Neural cell (in vitro differentiated cells): ENCODE results near the gene PDE6C.

ENCODE experiments used
- EP300 ChIP-seq: fragments of 450-650 bp; conservative IDR thresholded peaks from 2 replicates; pipeline ENCODE4 v1.6.1; 2014; ENCODE audit warnings: antibody characterized with exemption, mild to moderate bottlenecking, moderate library complexity; ENCODE audit not compliant: poor library complexity, severe bottlenecking
- EZH2 ChIP-seq: fragments of 200-600, 300-800 bp; shearing (Covaris generic), sonication (generic); IDR thresholded peaks from 2 replicates; pipeline ENCODE4 v1.6.1; 2014; ENCODE audit warnings: antibody characterized with exemption, low read length, borderline replicate concordance, mild to moderate bottlenecking; ENCODE audit not compliant: insufficient read depth, poor library complexity, severe bottlenecking
- MXI1 ChIP-seq: fragments of 450-650 bp; conservative IDR thresholded peaks from 2 replicates; pipeline ENCODE4 v1.6.1; 2014; ENCODE audit warnings: antibody characterized with exemption, mild to moderate bottlenecking; ENCODE audit not compliant: poor library complexity, severe bottlenecking
- POLR2AphosphoS5 ChIP-seq: IDR thresholded peaks from 2 replicates; pipeline ENCODE4 v1.6.1; 2012
- RAD21 ChIP-seq: fragments of 450-650 bp; conservative IDR thresholded peaks from 2 replicates; pipeline ENCODE4 v1.6.1; 2014; ENCODE audit warnings: antibody characterized with exemption, mild to moderate bottlenecking, moderate library complexity
- SMC3 ChIP-seq: fragments of 450-650 bp; conservative IDR thresholded peaks from 2 replicates; pipeline ENCODE4 v1.6.1; 2014; ENCODE audit warnings: antibody characterized with exemption, mild to moderate bottlenecking, moderate library complexity; ENCODE audit not compliant: poor library complexity
- TAF1 ChIP-seq: IDR thresholded peaks from 2 replicates; pipeline ENCODE4 v1.6.1; 2012; ENCODE audit warnings: low read depth
- TF ChIP-seq, protein P1 (sequence below): fragments of 450-650 bp; IDR thresholded peaks from 2 replicates; pipeline ENCODE4 v1.5.1; 2014; ENCODE audit warnings: antibody characterized with exemption, mild to moderate bottlenecking, moderate library complexity; ENCODE audit not compliant: poor library complexity, severe bottlenecking
- TF ChIP-seq, protein P2 (sequence below): IDR thresholded peaks from 2 replicates; pipeline ENCODE4 v1.6.1; 2012; ENCODE audit warnings: borderline replicate concordance

DNA sequence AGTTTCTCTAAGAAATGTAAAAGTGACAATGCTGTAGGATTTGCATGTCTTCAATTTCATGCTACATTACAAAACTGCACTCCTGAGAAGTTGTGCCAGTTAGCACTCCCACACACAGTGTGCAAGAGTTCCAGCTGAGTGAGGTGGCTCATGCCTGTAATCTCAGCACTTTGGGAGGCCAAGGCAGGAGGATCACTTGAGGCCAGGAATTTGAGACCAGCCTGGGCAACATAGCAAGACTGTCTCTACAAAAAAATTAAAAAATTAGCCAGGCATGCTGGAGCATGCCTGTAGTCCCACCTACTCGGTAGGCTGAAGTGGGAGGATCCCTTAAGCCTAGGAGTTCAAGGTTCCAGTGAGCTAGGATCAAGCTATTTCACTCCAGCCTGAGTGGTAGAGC, 45.4 kb downstream of the PDE6C start:
- TF ChIP-seq, protein P1, sequence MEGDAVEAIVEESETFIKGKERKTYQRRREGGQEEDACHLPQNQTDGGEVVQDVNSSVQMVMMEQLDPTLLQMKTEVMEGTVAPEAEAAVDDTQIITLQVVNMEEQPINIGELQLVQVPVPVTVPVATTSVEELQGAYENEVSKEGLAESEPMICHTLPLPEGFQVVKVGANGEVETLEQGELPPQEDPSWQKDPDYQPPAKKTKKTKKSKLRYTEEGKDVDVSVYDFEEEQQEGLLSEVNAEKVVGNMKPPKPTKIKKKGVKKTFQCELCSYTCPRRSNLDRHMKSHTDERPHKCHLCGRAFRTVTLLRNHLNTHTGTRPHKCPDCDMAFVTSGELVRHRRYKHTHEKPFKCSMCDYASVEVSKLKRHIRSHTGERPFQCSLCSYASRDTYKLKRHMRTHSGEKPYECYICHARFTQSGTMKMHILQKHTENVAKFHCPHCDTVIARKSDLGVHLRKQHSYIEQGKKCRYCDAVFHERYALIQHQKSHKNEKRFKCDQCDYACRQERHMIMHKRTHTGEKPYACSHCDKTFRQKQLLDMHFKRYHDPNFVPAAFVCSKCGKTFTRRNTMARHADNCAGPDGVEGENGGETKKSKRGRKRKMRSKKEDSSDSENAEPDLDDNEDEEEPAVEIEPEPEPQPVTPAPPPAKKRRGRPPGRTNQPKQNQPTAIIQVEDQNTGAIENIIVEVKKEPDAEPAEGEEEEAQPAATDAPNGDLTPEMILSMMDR, result no peak
- TF ChIP-seq EZH2, result no peak
- TF ChIP-seq, protein P2, sequence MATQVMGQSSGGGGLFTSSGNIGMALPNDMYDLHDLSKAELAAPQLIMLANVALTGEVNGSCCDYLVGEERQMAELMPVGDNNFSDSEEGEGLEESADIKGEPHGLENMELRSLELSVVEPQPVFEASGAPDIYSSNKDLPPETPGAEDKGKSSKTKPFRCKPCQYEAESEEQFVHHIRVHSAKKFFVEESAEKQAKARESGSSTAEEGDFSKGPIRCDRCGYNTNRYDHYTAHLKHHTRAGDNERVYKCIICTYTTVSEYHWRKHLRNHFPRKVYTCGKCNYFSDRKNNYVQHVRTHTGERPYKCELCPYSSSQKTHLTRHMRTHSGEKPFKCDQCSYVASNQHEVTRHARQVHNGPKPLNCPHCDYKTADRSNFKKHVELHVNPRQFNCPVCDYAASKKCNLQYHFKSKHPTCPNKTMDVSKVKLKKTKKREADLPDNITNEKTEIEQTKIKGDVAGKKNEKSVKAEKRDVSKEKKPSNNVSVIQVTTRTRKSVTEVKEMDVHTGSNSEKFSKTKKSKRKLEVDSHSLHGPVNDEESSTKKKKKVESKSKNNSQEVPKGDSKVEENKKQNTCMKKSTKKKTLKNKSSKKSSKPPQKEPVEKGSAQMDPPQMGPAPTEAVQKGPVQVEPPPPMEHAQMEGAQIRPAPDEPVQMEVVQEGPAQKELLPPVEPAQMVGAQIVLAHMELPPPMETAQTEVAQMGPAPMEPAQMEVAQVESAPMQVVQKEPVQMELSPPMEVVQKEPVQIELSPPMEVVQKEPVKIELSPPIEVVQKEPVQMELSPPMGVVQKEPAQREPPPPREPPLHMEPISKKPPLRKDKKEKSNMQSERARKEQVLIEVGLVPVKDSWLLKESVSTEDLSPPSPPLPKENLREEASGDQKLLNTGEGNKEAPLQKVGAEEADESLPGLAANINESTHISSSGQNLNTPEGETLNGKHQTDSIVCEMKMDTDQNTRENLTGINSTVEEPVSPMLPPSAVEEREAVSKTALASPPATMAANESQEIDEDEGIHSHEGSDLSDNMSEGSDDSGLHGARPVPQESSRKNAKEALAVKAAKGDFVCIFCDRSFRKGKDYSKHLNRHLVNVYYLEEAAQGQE, result no peak
- no peak for TF ChIP-seq RAD21
- no peak for TF ChIP-seq POLR2AphosphoS5
- TF ChIP-seq TAF1, result no peak
- no peak for TF ChIP-seq MXI1
- TF ChIP-seq EP300, result no peak
- no peak for TF ChIP-seq SMC3
